Activated CD4-positive, alpha-beta T cell treated with anti-CD3 and anti-CD28 coated beads, Interleukin-10, Interleukin-2, amounts not matched to agents 100 ng/mL and 50 ng/mL, durations not matched to agents 16 hours and 8 hours (primary cell): ENCODE results near the gene CCDC78.

Experiments used
- DNase-seq: peaks from one replicate; pipeline ENCODE4 v3.0.0-alpha.2; 2020

CCDC78 gene

GRCh38 chr16:676913-677312, 49.3 kb downstream of the CCDC78 start:
- DNase-seq, result no peak

- no peak for DNase-seq
Observed at GRCh38 chr16:676565-676902, 49.7 kb downstream of the CCDC78 start.

GRCh38 chr16:675884-676564, 50.2 kb downstream of the CCDC78 start:
- DNase-seq, result no peak

GRCh38 chr16:674968-675883, 51.0 kb downstream of the CCDC78 start, which contains the start of gene RHBDL1:
Gene RHBDL1 (plus strand): TSS chr16:675671. CDS start chr16:675791, 120 bp downstream.
- no peak for DNase-seq

- DNase-seq, result no peak
Observed at GRCh38 chr16:674214-674881, 51.9 kb downstream of the CCDC78 start.

- DNase-seq, result no peak
Observed at GRCh38 chr16:673399-673991, 52.7 kb downstream of the CCDC78 start.

GRCh38 chr16:672851-673250, 53.4 kb downstream of the CCDC78 start:
- DNase-seq, result no peak
